ENCODE results near the gene CPEB1. TPM values are rescaled to one million over a fixed set of nuclear protein-coding genes. Genes with fewer than 3 reads are reported as not detected.

CPEB1 gene
- total and polyA plus RNA-seq, 10 donors, result 0.09 to 1.2 (median 0.46) TPM

GRCh38 chr15:82656641-82657266 is 9.6 kb upstream of the CPEB1 start:
- H3K9me3 ChIP-seq, result no peaks in the 10 kb centered on the region
- intact Hi-C loops (cut with DNase I; ENCODE audit: low total_unique reads), result no loop called here
- no peak overlapping the region for H3K4me3 ChIP-seq
- peaks cover 0 to 31% (median 0%) of the 10 kb centered on the region in 7 donors for H3K27me3 ChIP-seq (replicated peaks in 1 of 7)
- no peaks in the 10 kb centered on the region for H3K36me3 ChIP-seq
- H3K27ac ChIP-seq, result no peak overlapping the region
- H3K4me1 ChIP-seq, result no peaks in the 10 kb centered on the region
- WGBS, 5 donors, result 63 to 78% (median 71%) methylated on average over 6 to 7 of the region's 7 CpGs
- no peak for DNase-seq
- TF ChIP-seq POLR2AphosphoS5 (IDR thresholded peaks at IDR 0.05) (no peak), POLR2A (IDR thresholded peaks at IDR 0.05) (no peak)
- TF ChIP-seq, protein P1, sequence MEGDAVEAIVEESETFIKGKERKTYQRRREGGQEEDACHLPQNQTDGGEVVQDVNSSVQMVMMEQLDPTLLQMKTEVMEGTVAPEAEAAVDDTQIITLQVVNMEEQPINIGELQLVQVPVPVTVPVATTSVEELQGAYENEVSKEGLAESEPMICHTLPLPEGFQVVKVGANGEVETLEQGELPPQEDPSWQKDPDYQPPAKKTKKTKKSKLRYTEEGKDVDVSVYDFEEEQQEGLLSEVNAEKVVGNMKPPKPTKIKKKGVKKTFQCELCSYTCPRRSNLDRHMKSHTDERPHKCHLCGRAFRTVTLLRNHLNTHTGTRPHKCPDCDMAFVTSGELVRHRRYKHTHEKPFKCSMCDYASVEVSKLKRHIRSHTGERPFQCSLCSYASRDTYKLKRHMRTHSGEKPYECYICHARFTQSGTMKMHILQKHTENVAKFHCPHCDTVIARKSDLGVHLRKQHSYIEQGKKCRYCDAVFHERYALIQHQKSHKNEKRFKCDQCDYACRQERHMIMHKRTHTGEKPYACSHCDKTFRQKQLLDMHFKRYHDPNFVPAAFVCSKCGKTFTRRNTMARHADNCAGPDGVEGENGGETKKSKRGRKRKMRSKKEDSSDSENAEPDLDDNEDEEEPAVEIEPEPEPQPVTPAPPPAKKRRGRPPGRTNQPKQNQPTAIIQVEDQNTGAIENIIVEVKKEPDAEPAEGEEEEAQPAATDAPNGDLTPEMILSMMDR (IDR thresholded peaks at IDR 0.05 in 8 of 11, conservative IDR thresholded peaks at IDR 0.05 in 3 of 11), result no peak

- no peak for TF ChIP-seq POLR2A (IDR thresholded peaks at IDR 0.05)
- TF ChIP-seq POLR2AphosphoS5 (IDR thresholded peaks at IDR 0.05), result no peak
- TF ChIP-seq, protein P1 (IDR thresholded peaks at IDR 0.05 in 8 of 11, conservative IDR thresholded peaks at IDR 0.05 in 3 of 11), result no peak
- 65 to 78% (median 67%) methylated on average over 3 of the region's 3 CpGs for WGBS, 5 donors
- intact Hi-C loops (cut with DNase I; ENCODE audit: low total_unique reads), result no loop called here
- Histone ChIP-seq H3K4me1 (no peaks in the 10 kb centered on the region), H3K4me3 (no peak overlapping the region), H3K9me3 (no peaks in the 10 kb centered on the region), H3K36me3 (no peaks in the 10 kb centered on the region), H3K27ac (no peak overlapping the region), H3K27me3 (replicated peaks in 1 of 7) (peaks cover 0 to 38% (median 0%) of the 10 kb centered on the region in 7 donors)
- no peak for DNase-seq
Observed at GRCh38 chr15:82655606-82656005, 8.4 kb upstream of the CPEB1 start.

DNA sequence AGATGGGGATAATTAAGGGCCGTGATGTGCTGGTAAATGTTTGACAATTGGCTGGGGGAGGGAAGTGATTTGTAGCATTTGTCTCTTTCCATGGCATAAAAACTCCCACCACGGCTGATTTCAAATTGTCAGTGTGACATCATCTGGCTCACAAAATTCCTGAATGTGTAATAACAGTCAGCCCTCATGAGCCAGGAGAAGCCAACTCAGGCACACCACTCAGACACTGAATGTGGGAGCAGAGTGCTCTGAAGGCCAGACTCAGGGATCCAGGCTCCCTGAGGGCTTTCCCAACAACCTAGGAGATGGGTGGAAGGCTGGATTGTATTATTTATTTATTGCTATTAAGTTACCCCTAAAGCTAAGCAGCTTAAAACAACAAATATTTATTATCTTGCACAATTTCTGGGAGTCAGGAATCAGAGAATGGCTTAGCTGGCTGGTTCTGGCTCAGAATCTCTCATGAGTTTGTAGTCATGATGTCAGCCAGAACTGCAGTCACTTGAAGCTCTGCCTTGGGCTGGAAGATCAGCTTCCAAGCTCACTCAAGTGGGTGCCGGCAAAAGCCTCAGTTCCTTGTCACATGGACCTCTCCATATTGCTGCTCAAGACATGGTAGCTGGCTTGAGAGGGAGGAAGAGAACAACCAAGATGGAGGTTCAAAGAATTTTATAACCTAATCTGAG is 6.5 kb upstream of the CPEB1 start:
- peaks cover 0 to 54% (median 2%) of the 10 kb centered on the region in 7 donors for H3K27me3 ChIP-seq (replicated peaks in 1 of 7)
- TF ChIP-seq, protein P1 (IDR thresholded peaks at IDR 0.05 in 8 of 11, conservative IDR thresholded peaks at IDR 0.05 in 3 of 11), result no peak
- no peak for TF ChIP-seq POLR2AphosphoS5 (IDR thresholded peaks at IDR 0.05)
- no peak for TF ChIP-seq POLR2A (IDR thresholded peaks at IDR 0.05)
- no peaks in the 10 kb centered on the region for H3K4me1 ChIP-seq
- no peak overlapping the region for H3K4me3 ChIP-seq
- 59 to 91% (median 77%) methylated on average over 3 of the region's 3 CpGs for WGBS, 5 donors
- no peak for DNase-seq
- no peak overlapping the region for H3K27ac ChIP-seq
- no peaks in the 10 kb centered on the region for H3K9me3 ChIP-seq
- no peaks in the 10 kb centered on the region for H3K36me3 ChIP-seq
- intact Hi-C loops (cut with DNase I; ENCODE audit: low total_unique reads), result no loop called here

GRCh38 chr15:82651708-82652107 is 4.5 kb upstream of the CPEB1 start:
- DNase-seq, result no peak
- Histone ChIP-seq H3K4me3 (no peak overlapping the region), H3K27ac (no peak overlapping the region), H3K9me3 (no peaks in the 10 kb centered on the region), H3K4me1 (peaks cover 6 to 19% (median 16%) of the 10 kb centered on the region in 6 donors), H3K27me3 (replicated peaks in 1 of 7) (peaks cover 0 to 69% (median 21%) of the 10 kb centered on the region in 7 donors), H3K36me3 (no peaks in the 10 kb centered on the region)
- intact Hi-C loops (cut with DNase I; ENCODE audit: low total_unique reads), result no loop called here
- TF ChIP-seq POLR2A (IDR thresholded peaks at IDR 0.05), result no peak
- TF ChIP-seq POLR2AphosphoS5 (IDR thresholded peaks at IDR 0.05), result no peak
- TF ChIP-seq, protein P1 (IDR thresholded peaks at IDR 0.05 in 8 of 11, conservative IDR thresholded peaks at IDR 0.05 in 3 of 11), result no peak
- 73 to 89% (median 87%) methylated on average over 2 of the region's 2 CpGs for WGBS, 5 donors
